ES-I3 (cell line): ENCODE results near the gene SEMA3D.

Source experiments
- H3K36me3 ChIP-seq: 2 replicates; pipeline ENCODE4 v1.6.1; 2013; ENCODE audit warnings: mild to moderate bottlenecking, low read length, control low read depth, moderate library complexity; ENCODE audit not compliant: insufficient read depth
- H3K4me1 ChIP-seq: 2 replicates; pipeline ENCODE4 v1.6.1; 2013; ENCODE audit warnings: mild to moderate bottlenecking, control low read depth, low read length; ENCODE audit not compliant: insufficient read depth
- H3K9ac ChIP-seq: 2 replicates; pipeline ENCODE4 v1.6.1; 2013; ENCODE audit warnings: low read depth, mild to moderate bottlenecking, low read length, moderate library complexity
- H3K9me3 ChIP-seq: 2 replicates; pipeline ENCODE4 v1.6.1; 2013; ENCODE audit warnings: mild to moderate bottlenecking, low read length, moderate library complexity; ENCODE audit not compliant: control insufficient read depth, insufficient read depth

Gene SEMA3D

DNA sequence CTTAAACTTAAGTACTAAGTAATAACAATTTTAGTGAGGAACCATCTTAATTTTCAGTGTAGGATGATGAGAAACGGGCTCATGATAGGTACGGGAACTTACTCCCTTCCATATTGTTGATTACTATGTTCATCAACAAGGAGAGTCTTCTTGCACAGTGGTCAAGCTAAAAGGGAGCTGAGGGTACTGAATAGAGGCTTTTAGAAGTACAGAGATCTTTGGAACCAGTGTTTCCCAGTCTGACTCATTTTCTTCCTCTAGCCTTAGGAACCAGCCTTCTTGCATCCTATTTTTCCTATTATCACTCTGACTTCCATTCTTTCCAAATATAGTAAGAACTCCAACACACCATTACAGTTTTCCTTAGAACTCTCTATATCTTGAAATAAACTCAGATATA is 17.6 kb upstream of the SEMA3D start:
- Histone ChIP-seq H3K9me3 (peaks cover 9% of the 10 kb centered on the region), H3K9ac (no peak overlapping the region), H3K36me3 (no peaks in the 10 kb centered on the region), H3K4me1 (no peaks in the 10 kb centered on the region)

DNA sequence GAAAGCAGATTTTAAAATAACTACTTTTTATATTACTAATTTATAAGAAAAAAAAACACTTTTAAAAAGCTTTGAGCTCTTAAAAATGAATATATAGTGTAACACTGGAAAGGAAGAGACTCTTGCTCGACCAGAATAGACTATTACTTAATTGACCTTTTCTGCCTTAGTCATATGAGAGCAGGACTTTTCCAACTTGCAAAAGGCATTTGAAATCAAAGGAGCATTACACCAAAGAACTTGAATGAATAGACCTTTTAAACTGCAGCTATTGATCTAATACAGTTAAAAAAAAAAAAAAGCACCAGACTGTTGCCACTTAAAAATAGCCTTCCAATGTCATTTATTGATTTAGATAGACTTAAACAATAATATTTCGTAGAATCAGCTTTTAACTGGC is 17.2 kb upstream of the SEMA3D start:
- Histone ChIP-seq H3K9ac (no peak overlapping the region), H3K9me3 (peaks cover 9% of the 10 kb centered on the region), H3K36me3 (no peaks in the 10 kb centered on the region), H3K4me1 (no peaks in the 10 kb centered on the region)

DNA sequence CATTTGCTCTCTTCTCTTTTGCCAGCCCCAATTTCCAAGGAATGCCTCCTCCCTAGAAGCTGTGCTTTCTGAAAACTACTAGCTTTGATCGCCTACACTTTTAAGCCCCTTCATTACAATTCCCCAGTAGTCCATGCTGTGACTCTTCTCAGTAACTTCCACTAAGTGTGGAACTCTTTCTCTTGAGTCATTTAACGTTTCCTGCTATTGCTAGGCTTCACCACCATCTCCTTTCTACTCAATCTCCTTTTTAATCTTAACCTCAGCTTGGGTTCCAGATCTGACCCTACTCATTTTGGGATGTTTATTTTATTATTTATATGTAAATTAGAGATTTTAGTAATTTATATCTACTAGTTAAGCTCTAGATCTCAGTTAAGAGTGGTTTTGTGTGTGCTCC is 14.4 kb upstream of the SEMA3D start:
- no peak overlapping the region for H3K9ac ChIP-seq
- no peaks in the 10 kb centered on the region for H3K36me3 ChIP-seq
- no peaks in the 10 kb centered on the region; the same call in 1 of the 2 replicates for H3K4me1 ChIP-seq

DNA sequence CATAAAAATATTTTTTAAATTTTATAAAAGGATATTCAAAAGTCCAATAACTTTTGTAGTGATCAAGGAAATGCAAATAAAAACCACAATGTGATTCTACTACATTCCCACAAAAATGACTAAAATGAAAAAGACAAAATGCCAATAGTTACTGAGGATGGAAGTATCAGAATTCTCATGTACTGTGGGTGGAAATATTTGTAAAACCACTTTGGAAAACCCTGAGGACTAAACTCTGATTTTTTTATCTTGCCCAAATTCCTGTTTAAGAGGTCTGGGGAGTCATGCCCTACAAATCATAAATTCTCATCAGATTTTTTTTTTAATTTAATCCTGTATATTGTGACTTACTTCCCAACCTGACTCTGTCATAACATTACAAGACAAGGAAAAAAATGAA is 9.8 kb upstream of the SEMA3D start:
- no peaks in the 10 kb centered on the region for H3K36me3 ChIP-seq
- no peaks in the 10 kb centered on the region; the same call in 1 of the 2 replicates for H3K4me1 ChIP-seq
- H3K9me3 ChIP-seq = peaks cover 9% of the 10 kb centered on the region
- no peak overlapping the region for H3K9ac ChIP-seq

More for the DNA sequence above, 14.4 kb upstream of the SEMA3D start:
- H3K9me3 ChIP-seq = peaks cover 9% of the 10 kb centered on the region

DNA sequence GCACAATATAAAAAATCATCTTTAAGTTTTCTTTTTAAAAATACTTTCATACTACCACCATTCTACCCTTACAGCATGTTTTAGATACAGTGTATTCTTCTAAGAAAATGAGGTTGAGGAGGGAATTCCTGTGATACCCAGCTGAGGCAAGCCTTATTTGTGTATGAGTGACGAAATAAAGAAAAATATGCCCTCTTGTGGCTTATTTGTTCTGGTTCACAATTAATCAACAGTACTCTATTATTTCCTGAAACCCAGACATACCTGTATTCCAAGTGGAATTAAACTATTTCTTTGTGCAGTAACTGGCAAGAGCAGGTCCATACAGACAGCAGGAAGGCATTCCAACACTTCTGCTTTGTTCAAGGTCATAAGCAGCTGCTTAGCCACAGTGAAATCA is 4.5 kb upstream of the SEMA3D start:
- no peaks in the 10 kb centered on the region for H3K36me3 ChIP-seq
- H3K9ac ChIP-seq = no peak overlapping the region
- no peaks in the 10 kb centered on the region for H3K9me3 ChIP-seq
- H3K4me1 ChIP-seq = no peaks in the 10 kb centered on the region; the same call in 1 of the 2 replicates

DNA sequence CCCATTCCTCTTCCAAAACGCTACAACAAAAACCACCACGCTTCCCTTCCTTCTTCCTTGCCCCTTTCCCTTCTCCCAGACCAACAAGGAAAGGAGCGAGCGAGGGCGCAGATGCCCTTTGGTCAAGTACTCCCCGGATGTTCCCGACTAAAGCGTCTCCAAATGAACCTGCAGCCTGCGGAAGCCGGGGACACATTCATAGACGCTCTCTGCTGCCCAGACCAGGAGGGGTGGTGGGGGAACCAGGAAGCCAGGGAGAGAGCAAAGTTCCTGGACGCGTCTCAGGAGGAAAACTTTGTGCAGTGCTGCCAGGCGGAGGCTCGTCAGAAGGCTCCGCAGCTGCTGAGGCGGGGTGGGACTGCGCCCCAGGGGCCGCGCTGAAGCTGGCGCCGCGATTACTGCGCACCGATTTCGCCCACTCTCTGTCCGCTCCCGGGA is 754 bp downstream of the SEMA3D start:
- Histone ChIP-seq H3K9me3 (no peaks in the 10 kb centered on the region), H3K36me3 (no peaks in the 10 kb centered on the region), H3K4me1 (no peaks in the 10 kb centered on the region), H3K9ac (peak overlapping the region; percentile 52)

DNA sequence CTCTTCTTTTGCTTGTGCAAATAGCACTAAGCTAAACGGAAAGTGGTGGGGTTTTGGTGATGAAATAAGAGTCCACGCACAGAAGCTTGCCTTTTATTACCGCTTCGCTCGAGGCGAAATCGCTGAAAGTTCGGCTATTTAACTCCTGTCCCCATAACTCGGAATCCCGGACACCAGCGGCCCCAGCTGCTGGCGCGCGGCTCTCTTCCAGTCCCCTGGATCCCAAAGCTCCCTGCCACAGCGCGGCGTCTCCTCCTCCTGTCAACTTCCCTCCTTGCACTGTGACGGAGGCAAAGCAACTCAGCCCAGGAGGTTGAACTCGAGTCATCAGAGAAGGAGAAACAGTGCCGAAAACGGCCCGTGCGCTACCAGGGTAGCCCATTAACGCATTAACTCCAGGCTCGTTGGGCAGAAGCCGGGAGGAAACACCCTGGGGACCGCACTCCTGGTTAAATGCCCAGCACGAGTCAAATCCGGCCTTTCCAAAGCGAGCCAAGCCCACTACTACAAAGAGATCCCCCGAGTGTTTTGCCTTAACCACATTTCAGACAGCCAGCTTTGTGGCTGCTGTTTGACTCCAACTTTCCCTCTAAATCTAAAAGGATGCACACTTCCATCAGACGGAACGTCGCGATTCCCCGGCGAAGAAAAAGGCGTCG is 1.3 kb downstream of the SEMA3D start:
- Histone ChIP-seq H3K9me3 (no peaks in the 10 kb centered on the region), H3K9ac (peak overlapping the region; percentile 52), H3K36me3 (no peaks in the 10 kb centered on the region), H3K4me1 (no peaks in the 10 kb centered on the region)

DNA sequence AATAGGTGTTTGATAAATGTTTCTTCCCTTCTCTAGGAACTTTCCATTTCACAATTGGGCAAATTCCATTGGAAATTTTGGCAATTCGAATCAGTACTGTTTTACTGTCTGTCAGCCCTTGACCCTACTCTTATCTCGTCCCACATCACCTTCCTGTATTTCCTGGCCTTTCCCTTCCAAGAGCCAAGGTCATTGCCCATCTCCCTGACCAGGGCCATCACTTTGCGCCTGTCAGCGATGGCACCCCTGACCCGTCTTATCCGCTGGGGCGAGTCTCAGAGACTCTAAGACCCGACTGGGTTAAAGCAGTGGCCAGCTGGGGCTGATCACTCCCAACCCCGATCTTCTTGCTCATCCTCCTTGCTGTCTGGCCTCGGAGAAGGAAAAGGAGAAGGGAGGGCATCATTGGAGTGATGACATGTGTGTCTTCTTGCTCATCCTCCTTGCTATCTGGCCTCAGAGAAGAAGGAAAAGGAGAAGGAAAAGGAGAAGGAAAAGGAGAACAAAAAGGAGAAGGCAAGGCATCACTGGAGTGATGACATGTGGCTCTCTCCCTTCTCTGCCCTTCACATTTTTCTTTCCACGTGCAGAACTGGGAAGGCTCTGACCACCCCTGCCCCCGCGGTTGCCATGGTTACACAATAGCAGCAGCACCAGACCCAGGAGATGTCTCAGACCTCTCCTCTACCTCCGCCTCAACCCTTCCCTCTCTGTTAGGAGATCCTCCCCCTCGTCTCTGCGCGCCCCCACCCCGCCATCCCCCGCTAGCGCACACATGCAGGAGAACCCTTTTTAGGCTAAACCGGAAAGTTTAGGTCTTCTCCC is 2.0 kb downstream of the SEMA3D start:
- Histone ChIP-seq H3K4me1 (no peaks in the 10 kb centered on the region), H3K9ac (peak overlapping the region; percentile 52; the same call in 1 of the 2 replicates), H3K36me3 (no peaks in the 10 kb centered on the region), H3K9me3 (peaks cover 6% of the 10 kb centered on the region)

DNA sequence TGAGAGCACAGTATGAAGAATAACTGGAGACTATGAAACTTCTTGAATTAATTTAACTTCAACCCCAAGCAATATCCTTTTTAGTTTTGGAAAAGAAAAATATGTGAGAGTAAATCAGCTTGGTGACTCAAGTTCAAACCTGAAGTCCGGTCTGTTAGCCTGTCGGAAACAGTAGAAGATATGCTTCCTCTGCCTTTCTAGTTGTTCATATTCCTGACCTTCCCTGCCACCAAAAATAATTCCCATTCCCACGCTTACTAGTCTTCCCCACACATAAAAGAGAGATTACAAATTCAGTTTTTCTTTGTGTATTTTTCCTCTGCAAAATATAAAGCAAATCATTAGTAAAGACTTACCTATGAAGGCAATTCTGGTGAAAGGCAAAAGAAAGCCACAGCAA is 3.6 kb downstream of the SEMA3D start:
- H3K9ac ChIP-seq = no peak overlapping the region
- peaks cover 14% of the 10 kb centered on the region for H3K9me3 ChIP-seq
- no peaks in the 10 kb centered on the region for H3K36me3 ChIP-seq
- no peaks in the 10 kb centered on the region for H3K4me1 ChIP-seq

DNA sequence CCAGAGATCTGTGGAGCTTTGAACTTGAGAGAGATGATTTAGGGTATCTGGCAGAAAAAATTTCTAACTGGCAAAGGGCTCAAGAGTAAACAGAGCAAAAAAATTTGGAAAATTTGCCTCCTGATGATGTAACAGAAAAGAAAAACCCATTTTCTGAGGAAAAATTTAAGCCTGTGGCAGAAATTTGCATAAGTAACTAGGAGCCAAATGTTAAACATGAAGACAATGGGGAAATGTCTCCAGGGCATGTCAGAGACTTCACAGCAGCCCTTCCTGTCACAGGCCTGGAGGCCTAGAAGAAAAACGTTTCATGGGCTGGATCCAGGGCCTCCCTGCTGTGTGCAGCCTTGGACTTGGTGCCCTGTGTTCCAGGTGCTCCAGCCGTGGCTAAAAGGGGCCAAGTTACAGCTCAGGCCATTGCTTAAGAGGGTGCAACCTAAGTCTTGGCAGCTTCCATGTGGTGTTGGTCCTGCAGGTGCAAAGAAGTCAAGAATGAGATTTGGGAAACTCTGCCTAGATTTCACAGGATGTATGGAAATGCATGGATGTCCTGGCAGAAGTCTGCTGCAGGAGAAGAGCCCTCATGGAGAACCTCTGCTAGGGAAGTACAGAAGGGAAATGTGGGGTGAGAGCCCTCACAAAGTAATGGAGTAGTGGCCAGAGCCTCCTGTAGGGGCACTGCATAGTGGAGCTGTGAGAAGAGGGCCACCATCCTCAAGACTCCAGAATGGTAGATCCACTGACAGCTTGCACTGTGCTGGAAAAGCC is 8.1 kb downstream of the SEMA3D start:
- no peaks in the 10 kb centered on the region for H3K4me1 ChIP-seq
- H3K36me3 ChIP-seq = no peaks in the 10 kb centered on the region
- H3K9ac ChIP-seq = no peak overlapping the region
- peaks cover 18% of the 10 kb centered on the region for H3K9me3 ChIP-seq

DNA sequence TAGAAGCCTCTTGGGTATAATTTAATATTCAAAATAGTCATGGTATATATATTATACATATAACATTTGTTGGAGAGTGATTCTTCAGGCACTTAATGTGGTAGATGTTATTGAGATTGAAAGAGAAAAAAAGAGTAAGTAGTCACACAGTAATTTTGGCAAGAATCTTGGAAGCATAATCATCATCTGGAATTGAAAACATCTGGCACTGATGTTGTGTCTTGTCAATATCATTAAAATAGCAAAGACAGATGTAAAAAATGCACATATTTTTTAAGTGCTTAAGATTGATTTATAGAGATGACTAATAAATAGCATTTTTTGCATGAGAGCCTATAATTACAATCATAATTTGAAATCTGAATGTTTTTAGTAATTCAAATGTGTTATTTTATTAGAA is 9.5 kb downstream of the SEMA3D start:
- Histone ChIP-seq H3K36me3 (no peaks in the 10 kb centered on the region), H3K9me3 (peaks cover 18% of the 10 kb centered on the region), H3K9ac (no peak overlapping the region), H3K4me1 (no peaks in the 10 kb centered on the region)

DNA sequence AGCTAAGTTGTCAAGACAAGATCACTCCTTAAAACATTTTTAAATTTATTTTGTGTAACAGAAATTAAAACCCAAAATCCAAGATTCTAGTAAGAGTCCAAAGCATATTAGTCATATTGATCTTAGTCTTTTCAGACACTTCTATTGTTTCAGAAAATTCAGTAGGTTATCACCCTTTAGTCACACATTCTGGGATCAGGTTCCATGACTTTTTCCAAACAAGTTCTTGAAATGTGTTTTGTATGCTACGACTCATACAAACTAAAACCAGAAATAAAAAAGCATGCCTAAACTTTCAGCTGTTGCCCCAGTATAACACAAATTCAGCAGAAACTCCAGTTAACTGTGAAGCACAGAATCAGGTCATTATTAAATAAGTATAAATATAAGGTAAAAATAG is 10.7 kb downstream of the SEMA3D start:
- Histone ChIP-seq H3K9me3 (peaks cover 18% of the 10 kb centered on the region), H3K36me3 (no peaks in the 10 kb centered on the region), H3K9ac (no peak overlapping the region), H3K4me1 (no peaks in the 10 kb centered on the region)

DNA sequence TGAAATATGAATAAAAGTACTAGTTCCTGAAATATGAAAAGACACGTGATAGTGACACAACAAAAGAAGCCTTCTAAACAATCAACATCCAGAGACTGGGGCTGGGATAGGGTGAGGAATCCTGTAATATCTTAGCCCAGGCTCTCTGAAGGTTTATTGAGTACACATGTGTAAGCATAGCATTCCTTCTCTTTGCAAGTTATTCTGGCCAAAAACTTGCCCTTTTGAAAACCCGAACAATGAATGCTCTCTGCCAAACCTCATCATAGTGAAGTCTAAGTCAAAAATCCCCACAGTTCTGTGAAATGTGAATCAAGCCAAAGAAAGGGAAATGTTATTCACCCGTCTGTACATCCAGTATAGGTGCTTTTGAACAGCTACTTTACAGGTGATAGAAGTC is 11.6 kb downstream of the SEMA3D start:
- H3K9me3 ChIP-seq = peaks cover 16% of the 10 kb centered on the region
- no peak overlapping the region for H3K9ac ChIP-seq
- no peaks in the 10 kb centered on the region for H3K36me3 ChIP-seq
- no peaks in the 10 kb centered on the region for H3K4me1 ChIP-seq

DNA sequence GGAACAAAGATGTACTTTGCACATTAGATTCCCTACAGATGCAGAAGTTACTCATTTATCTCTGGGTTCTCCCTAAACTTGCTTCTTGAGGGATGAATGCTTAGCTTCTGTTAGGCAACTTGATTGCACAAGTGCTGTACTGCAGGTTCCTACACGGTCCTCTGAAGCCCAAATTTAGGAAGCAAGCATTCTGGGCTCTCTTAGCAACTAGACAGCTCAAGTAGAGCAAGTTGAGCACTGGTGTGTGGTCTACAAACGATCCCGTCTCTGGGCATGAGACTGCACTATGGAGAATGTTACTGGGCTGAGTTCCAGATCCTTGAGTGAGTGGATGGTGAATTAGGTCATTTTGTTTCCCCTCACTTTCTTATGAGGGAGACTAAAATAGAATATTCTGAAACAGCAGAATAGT is 14.3 kb downstream of the SEMA3D start:
- H3K9ac ChIP-seq = no peak overlapping the region
- H3K36me3 ChIP-seq = no peaks in the 10 kb centered on the region
- H3K9me3 ChIP-seq = peaks cover under 1% of the 10 kb centered on the region; the same call in 1 of the 2 replicates
- no peaks in the 10 kb centered on the region for H3K4me1 ChIP-seq
